IMR-90 (cell line): Measurements from ENCODE around the gene ASTN2. TPM values are rescaled to one million over a fixed set of nuclear protein-coding genes. Genes with fewer than 3 reads are reported as not detected.

Experiments
- ATAC-seq: fragments of 200-7000 bp; cut with Tn5 transposase; 2 replicates; pipeline ENCODE4 v1.9.1; 2020; ENCODE audit warnings: low read depth, mild to moderate bottlenecking, moderate library complexity
- BruUV-seq: library from RNA; stranded (reverse); fragments of 400-500 nt; replicated peaks from 2 replicates; lab custom pipeline; 2021; lab: Mats Ljungman, UMichigan
- CTCF ChIA-PET: fragments of 300-600 bp; formaldehyde crosslinking; extraction: SDS; loops from one replicate; lab custom pipeline; 2021; ENCODE audit warnings: antibody characterized with exemption; lab: Yijun Ruan, JAX
- POLR2A ChIA-PET: fragments of 300-600 bp; sonication (Branson Sonifier 250); formaldehyde crosslinking; loops from one replicate; lab custom pipeline; 2022; ENCODE audit warnings: antibody characterized with exemption; ENCODE audit not compliant: unreplicated experiment; lab: Charles Lee
- DNase-seq: peaks from one replicate; pipeline ENCODE4 v3.0.0; 2013
- H2AFZ ChIP-seq: replicated peaks from 2 replicates; pipeline ENCODE3; 2013; ENCODE audit warnings: low read length, mild to moderate bottlenecking; ENCODE audit not compliant: poor library complexity
- H2AK5ac ChIP-seq: 2 replicates; pipeline ENCODE4 v1.6.1; 2013; ENCODE audit warnings: low read depth, low read length, inconsistent platforms
- H2AK9ac ChIP-seq: replicated peaks from 2 replicates; pipeline ENCODE3; 2013; ENCODE audit warnings: mild to moderate bottlenecking, low read depth, low read length, moderate library complexity; ENCODE audit not compliant: poor library complexity
- H2BK120ac ChIP-seq: 2 replicates; pipeline ENCODE4 v1.6.1; 2013; ENCODE audit warnings: low read depth, low read length, inconsistent platforms
- H2BK15ac ChIP-seq: 3 replicates; pipeline ENCODE4 v1.6.1; 2013; ENCODE audit warnings: low read depth, low read length, inconsistent platforms
- H2BK20ac ChIP-seq: 2 replicates; pipeline ENCODE4 v1.6.1; 2013; ENCODE audit warnings: low read depth, mild to moderate bottlenecking, inconsistent platforms, low read length, moderate library complexity
- H2BK5ac ChIP-seq: 2 replicates; pipeline ENCODE4 v1.6.1; 2013; ENCODE audit warnings: mild to moderate bottlenecking, low read depth, low read length, inconsistent platforms; ENCODE audit not compliant: poor library complexity, severe bottlenecking
- H3K14ac ChIP-seq: replicated peaks from 2 replicates; pipeline ENCODE4 v1.6.1; 2013; ENCODE audit warnings: low read depth, low read length, inconsistent platforms
- H3K18ac ChIP-seq: 2 replicates; pipeline ENCODE4 v1.6.1; 2013; ENCODE audit warnings: low read depth, low read length, control low read depth
- H3K23ac ChIP-seq: 2 replicates; pipeline ENCODE4 v1.6.1; 2013; ENCODE audit warnings: low read depth, low read length, inconsistent platforms
- H3K27ac ChIP-seq: 2 replicates; pipeline ENCODE4 v1.5.1; 2013; ENCODE audit warnings: mild to moderate bottlenecking, control low read depth, low read length; ENCODE audit not compliant: insufficient read depth
- H3K27me3 ChIP-seq: 2 replicates; pipeline ENCODE4 v1.6.1; 2013; ENCODE audit warnings: low read length; ENCODE audit not compliant: control insufficient read depth, insufficient read depth
- H3K36me3 ChIP-seq: 2 replicates; pipeline ENCODE4 v1.6.1; 2013; ENCODE audit warnings: low read length, mixed read lengths; ENCODE audit not compliant: control insufficient read depth, insufficient read depth
- H3K4ac ChIP-seq: 2 replicates; pipeline ENCODE4 v1.6.1; 2013; ENCODE audit warnings: low read depth, low read length, inconsistent platforms
- H3K4me1 ChIP-seq: 2 replicates; pipeline ENCODE4 v1.6.1; 2013; ENCODE audit warnings: low read length, mixed read lengths; ENCODE audit not compliant: control insufficient read depth, insufficient read depth
- H3K4me2 ChIP-seq: 2 replicates; pipeline ENCODE4 v1.6.1; 2013; ENCODE audit warnings: low read depth, mild to moderate bottlenecking, control low read depth, low read length, moderate library complexity
- H3K4me3 ChIP-seq: 2 replicates; pipeline ENCODE4 v1.5.1; 2013; ENCODE audit warnings: low read depth, mild to moderate bottlenecking, control low read depth, low read length, moderate library complexity; ENCODE audit not compliant: insufficient read depth
- H3K56ac ChIP-seq: 2 replicates; pipeline ENCODE4 v1.6.1; 2013; ENCODE audit warnings: low read length, inconsistent platforms; ENCODE audit not compliant: insufficient read depth; ENCODE audit errors: extremely low read depth
- H3K79me1 ChIP-seq, 2 experiments: 2 replicates each; pipeline ENCODE4 v1.6.1; 2013; ENCODE audit warnings: low read length in 2 of 2, inconsistent platforms in 1 of 2, low read depth in 1 of 2
- H3K9ac ChIP-seq: 2 replicates; pipeline ENCODE4 v1.6.1; 2013; ENCODE audit warnings: low read depth, low read length, control low read depth
- H3K9me1 ChIP-seq: 2 replicates; pipeline ENCODE4 v1.6.1; 2013; ENCODE audit warnings: low read length, inconsistent platforms; ENCODE audit not compliant: insufficient read depth
- H3K9me3 ChIP-seq: 2 replicates; pipeline ENCODE4 v1.6.1; 2013; ENCODE audit warnings: low read length; ENCODE audit not compliant: control insufficient read depth, insufficient read depth
- H4K20me1 ChIP-seq: 2 replicates; pipeline ENCODE4 v1.6.1; 2013; ENCODE audit warnings: low read length, inconsistent platforms; ENCODE audit not compliant: insufficient read depth
- H4K5ac ChIP-seq: 2 replicates; pipeline ENCODE4 v1.6.1; 2013; ENCODE audit warnings: mild to moderate bottlenecking, low read depth, low read length, control low read depth
- H4K8ac ChIP-seq, 2 experiments: 2 replicates each; pipeline ENCODE4 v1.6.1; 2013; ENCODE audit warnings: low read depth in 2 of 2, low read length in 2 of 2, control low read depth in 1 of 2, inconsistent platforms in 1 of 2
- H4K91ac ChIP-seq: 2 replicates; pipeline ENCODE4 v1.6.1; 2013; ENCODE audit warnings: low read depth, low read length, inconsistent platforms; ENCODE audit not compliant: insufficient read depth
- BHLHE40 ChIP-seq: fragments of 150-350 bp; IDR thresholded peaks from 2 replicates; pipeline ENCODE4 v1.6.1; 2016; ENCODE audit warnings: mild to moderate bottlenecking, low read depth, low read length
- WGBS, 2 experiments: methylation state at CpG; one replicate each; pipeline versions ENCODE4 v1.1.5 to v1.1.7; 2013; ENCODE audit warnings: missing lambda C conversion rate in 2 of 2; ENCODE audit not compliant: insufficient read length in 1 of 2; ENCODE audit errors: extremely low coverage in 2 of 2; 5-methylcytosine and 5-hydroxymethylcytosine counted together
- dilution Hi-C: fragments of 300-500 bp; cut with HindIII; formaldehyde crosslinking; loops from one replicate; pipeline ENCODE4 v1.14.3; 2018; ENCODE audit warnings: low sequenced_read_pairs; ENCODE audit not compliant: unreplicated experiment
- in situ Hi-C: fragments of 300-500 bp; cut with MboI; formaldehyde crosslinking; loops from 3 replicates; pipeline ENCODE4 v1.14.3; 2019; ENCODE audit warnings: low sequenced_read_pairs, inconsistent platforms, mixed read lengths
- intact Hi-C: fragments of 100-400 bp; cut with micrococcal nuclease; formaldehyde crosslinking; loops from 2 replicates; pipeline ENCODE4 v1.10.0; 2022
- polyA plus RNA-seq, 3 experiments: library from polyadenylated mRNA; depleted of rRNA; stranded (reverse); fragments of >200 nt; gene quantifications; 2 replicates each; pipeline ENCODE4 v1.2.3, GENCODE V29; 2012; ENCODE audit warnings: low replicate concordance in 1 of 3
- total RNA-seq: library from RNA; depleted of rRNA; stranded (reverse); fragments of >200 nt; gene quantifications from 2 replicates; pipeline ENCODE4 v1.2.3, GENCODE V29; 2012

ASTN2 gene
- total and polyA plus RNA-seq, 2 of the 4 experiments (the other 2 are of a cell fraction): 3.8 to 6.8 TPM

GRCh38 chr9:117145811-117146490 lies 268.9 kb downstream of the ASTN2 start:
- no peak overlapping the region for H3K4ac ChIP-seq
- no TSS peak for BruUV-seq
- ChIA-PET CTCF (no interaction called here), POLR2A (no interaction called here)
- no peak overlapping the region for H3K23ac ChIP-seq
- H3K27me3 ChIP-seq: no peaks in the 10 kb centered on the region
- no peak overlapping the region for H3K4me3 ChIP-seq
- H3K79me1 ChIP-seq: no peaks in the 10 kb centered on the region
- no peak overlapping the region for H3K4me2 ChIP-seq
- no peak overlapping the region for H2BK120ac ChIP-seq
- no peak overlapping the region for H2AK9ac ChIP-seq
- H4K5ac ChIP-seq: no peak overlapping the region
- H4K8ac ChIP-seq: no peak overlapping the region
- ATAC-seq: no peak
- H3K9me1 ChIP-seq: no peaks in the 10 kb centered on the region
- dilution Hi-C loops (no loop called here), intact Hi-C loops (no loop called here), in situ Hi-C loops (no loop called here)
- H2AFZ ChIP-seq: no peak overlapping the region
- H2BK20ac ChIP-seq: no peak overlapping the region
- H2BK15ac ChIP-seq: no peak overlapping the region
- H4K20me1 ChIP-seq: no peaks in the 10 kb centered on the region
- H3K56ac ChIP-seq: no peak overlapping the region
- no peak for DNase-seq
- WGBS, 2 experiments: no CpG with 5 or more reads among the region's 7 CpGs
- no peak overlapping the region for H4K91ac ChIP-seq
- no peak overlapping the region for H2AK5ac ChIP-seq
- no peaks in the 10 kb centered on the region for H3K36me3 ChIP-seq
- TF ChIP-seq BHLHE40: no peak
- no peak overlapping the region for H3K14ac ChIP-seq
- no peaks in the 10 kb centered on the region for H3K9me3 ChIP-seq
- no peaks in the 10 kb centered on the region for H3K4me1 ChIP-seq
- H3K27ac ChIP-seq: no peak overlapping the region
- H3K9ac ChIP-seq: no peak overlapping the region
- no peak overlapping the region for H3K18ac ChIP-seq
- no peak overlapping the region for H2BK5ac ChIP-seq
